Pancreas (tissue), 10 donors: Measurements from ENCODE around the gene CASTOR1. TPM values are rescaled to one million over a fixed set of nuclear protein-coding genes. Genes with fewer than 3 reads are reported as not detected.

Experiments used
- ATAC-seq, 4 donors: fragments of 200-7000 bp; cut with Tn5 transposase; one replicate each; pipeline versions ENCODE4 v1.8.0 to v1.9.1; 2020; ENCODE audit warnings: mild to moderate bottlenecking in 4 of 4, moderate library complexity in 4 of 4
- DNase-seq, 6 donors: peaks; one replicate each; pipeline ENCODE4 v3.0.0-alpha.2; 2020
- FAIRE-seq: peaks from 2 replicates; lab custom pipeline; 2012; peaks lifted over from hg19 to GRCh38; lab: Jason Lieb, UNC
- H3K27ac ChIP-seq, 4 donors: fragments of 200-600 bp; sonication (generic); 1 replicate in 3 of 4; 2 replicates in 1 of 4; pipeline versions ENCODE4 v1.5.0 to v1.8.0; 2020
- H3K27me3 ChIP-seq, 4 donors: fragments of 200-600 bp; one replicate each; pipeline ENCODE4 v1.8.0; 2021
- H3K36me3 ChIP-seq, 3 donors: fragments of 200-600 bp; sonication (generic) in 1 of 3; one replicate each; pipeline versions ENCODE4 v1.5.0 to v1.8.0; 2020 to 2021
- H3K4me1 ChIP-seq, 3 donors: fragments of 200-600 bp; one replicate each; pipeline ENCODE4 v1.8.0; 2021
- H3K4me3 ChIP-seq, 4 donors: fragments of 200-600 bp; sonication (generic) in 2 of 4; one replicate each; pipeline versions ENCODE4 v1.5.0 to v1.8.0; 2020 to 2021
- H3K9me3 ChIP-seq, 4 donors: fragments of 200-600 bp; one replicate each; pipeline ENCODE4 v1.8.0; 2021
- WGBS, 2 donors: extraction: QIAGEN DNeasy Blood & Tissue Kit; methylation state at CpG; one replicate each; pipeline ENCODE4 v1.1.7; 2013; 5-methylcytosine and 5-hydroxymethylcytosine counted together
- intact Hi-C, 3 donors: fragments of 100-400 bp; cut with DNase I; formaldehyde crosslinking; loops; one replicate each; pipeline versions ENCODE4 v1.11.1 to v1.14.2; 2022
- polyA plus RNA-seq, 2 donors: library from polyadenylated mRNA; stranded (reverse); fragments of 200-250 nt; gene quantifications; one replicate each; pipeline ENCODE4 v1.2.3, GENCODE V29; 2013
- total RNA-seq, 6 donors: library from RNA; stranded (reverse); fragmentation: NEBNext Ultra II Directional in 4 of 6; extraction: Animal tissue kit (Norgen Biotek cat#: 25700) in 4 of 6; gene quantifications; one replicate each; pipeline versions ENCODE4 v1.2.1 to v1.2.4, GENCODE V29; 2021 to 2023
- TF ChIP-seq, protein P1 (sequence below), 4 donors: fragments of 200-600 bp; sonication (generic) in 3 of 4; IDR thresholded peaks; one replicate each; pipeline versions ENCODE4 v1.5.0 to v1.8.0; 2021; ENCODE audit warnings: antibody characterized with exemption in 4 of 4
- donor health status: healthy with polysubstance abuse.
- donor health status: DM: no; HTN: no; CAD: no; lungs with moderate emphysema.
- donor health status: DM: no; HTN: no; CAD: no.
- donor health status: control.
- donor health status: control.
- donor health status: Bipolar disorder and iron deficiency.
- donor health status: DM: yes; HTN: yes; CAD: no.
- donor health status: DM: no; HTN: no; CAD: no.
- donor health status: DM: no; HTN: no; CAD: no.
- donor health status: DM: yes; HTN: yes; CAD: no.

Gene CASTOR1
- total and polyA plus RNA-seq, 8 donors = 1.8 to 8.3 (median 4.2) TPM

DNA sequence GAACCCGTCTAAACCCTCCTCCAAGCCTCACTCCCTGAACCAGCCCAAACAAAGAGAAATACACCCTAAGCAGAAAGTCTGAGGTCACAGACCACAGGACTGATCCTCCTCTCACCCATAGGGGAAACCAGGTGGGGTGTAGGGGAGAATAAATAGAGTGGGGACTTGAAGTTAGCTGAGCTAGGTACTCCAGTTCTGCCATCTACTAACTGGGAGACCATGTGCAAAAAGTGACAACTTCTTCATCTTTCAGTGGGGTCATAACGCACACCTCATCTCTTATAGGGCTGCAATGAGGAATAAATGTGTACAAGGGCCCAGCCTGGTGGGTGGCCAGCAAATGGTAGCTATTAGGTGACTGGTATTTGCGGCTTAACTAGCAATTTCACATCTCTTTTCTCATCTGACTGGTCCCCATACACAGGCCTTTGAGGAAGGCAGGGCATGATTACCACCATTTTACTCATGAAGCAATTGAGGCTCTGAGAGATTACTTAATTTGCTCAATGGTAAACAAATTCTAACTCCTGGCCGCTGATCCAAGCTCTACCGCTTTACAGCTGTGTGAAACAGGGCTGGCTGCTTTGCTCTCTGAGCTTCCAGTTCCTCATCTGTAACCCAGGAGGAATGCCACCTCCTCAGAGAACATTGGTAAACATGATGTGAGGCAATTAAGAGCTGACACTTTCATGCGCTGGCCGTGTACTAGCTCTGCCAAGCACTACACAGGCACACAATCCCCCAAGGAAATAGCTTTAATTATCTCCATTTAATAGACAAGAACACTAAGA lies 20.8 kb upstream of the CASTOR1 start:
- Histone ChIP-seq H3K4me3 (no peak overlapping the region), H3K27ac (peak overlapping the region; percentile 74 to 91 (median 82)), H3K9me3 (no peaks in the 10 kb centered on the region), H3K4me1 (peaks cover 33 to 61% (median 50%) of the 10 kb centered on the region in 3 donors), H3K27me3 (no peaks in the 10 kb centered on the region), H3K36me3 (no peaks in the 10 kb centered on the region)
- TF ChIP-seq, protein P1, sequence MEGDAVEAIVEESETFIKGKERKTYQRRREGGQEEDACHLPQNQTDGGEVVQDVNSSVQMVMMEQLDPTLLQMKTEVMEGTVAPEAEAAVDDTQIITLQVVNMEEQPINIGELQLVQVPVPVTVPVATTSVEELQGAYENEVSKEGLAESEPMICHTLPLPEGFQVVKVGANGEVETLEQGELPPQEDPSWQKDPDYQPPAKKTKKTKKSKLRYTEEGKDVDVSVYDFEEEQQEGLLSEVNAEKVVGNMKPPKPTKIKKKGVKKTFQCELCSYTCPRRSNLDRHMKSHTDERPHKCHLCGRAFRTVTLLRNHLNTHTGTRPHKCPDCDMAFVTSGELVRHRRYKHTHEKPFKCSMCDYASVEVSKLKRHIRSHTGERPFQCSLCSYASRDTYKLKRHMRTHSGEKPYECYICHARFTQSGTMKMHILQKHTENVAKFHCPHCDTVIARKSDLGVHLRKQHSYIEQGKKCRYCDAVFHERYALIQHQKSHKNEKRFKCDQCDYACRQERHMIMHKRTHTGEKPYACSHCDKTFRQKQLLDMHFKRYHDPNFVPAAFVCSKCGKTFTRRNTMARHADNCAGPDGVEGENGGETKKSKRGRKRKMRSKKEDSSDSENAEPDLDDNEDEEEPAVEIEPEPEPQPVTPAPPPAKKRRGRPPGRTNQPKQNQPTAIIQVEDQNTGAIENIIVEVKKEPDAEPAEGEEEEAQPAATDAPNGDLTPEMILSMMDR (IDR thresholded peaks at IDR 0.05) = no peak
- WGBS, 2 donors = 40 to 44% methylated on average over 7 of the region's 7 CpGs
- intact Hi-C loops = no loop called here
- peak; percentile 76 to 81 (median 78) for ATAC-seq
- peak in 3 of 6 donors; percentile 59 to 66 (median 60) for DNase-seq
- FAIRE-seq = peak; percentile 23

DNA sequence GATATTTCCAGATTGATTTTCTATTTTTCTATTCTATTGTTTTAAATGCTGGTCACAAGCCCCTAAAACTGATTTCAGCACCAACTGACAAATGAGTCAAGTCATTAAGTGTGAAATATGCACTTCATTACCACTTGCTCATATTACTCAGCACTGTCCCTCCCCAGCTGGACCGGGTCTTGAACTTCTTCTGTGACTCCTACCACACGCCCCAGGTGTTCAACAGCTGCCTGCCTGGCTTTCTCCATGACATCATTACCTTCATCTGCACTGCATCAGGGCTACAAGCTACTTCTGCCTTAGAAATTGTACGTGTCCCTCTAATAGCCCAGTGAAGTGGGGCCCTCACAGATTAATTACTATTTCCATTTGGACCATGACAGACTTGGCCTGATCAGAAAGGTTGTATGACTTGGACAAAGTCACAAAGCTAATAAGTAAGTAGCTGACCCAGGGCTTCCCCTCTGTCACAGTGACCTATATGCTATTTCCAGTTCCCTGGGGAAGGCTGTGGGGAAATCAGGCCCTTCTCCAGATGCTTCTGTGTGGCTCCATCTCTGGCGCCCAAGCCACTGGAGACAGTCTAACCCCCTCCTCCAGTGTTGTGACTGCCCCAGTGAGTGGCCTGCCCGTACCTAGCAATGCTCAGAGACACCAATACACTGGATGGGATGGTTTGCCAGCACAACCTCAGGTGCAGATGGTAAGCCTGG lies 19.4 kb upstream of the CASTOR1 start:
- WGBS, 2 donors = 64 to 70% methylated on average over 5 of the region's 5 CpGs
- intact Hi-C loops = no loop called here
- FAIRE-seq (no peak), ATAC-seq (no peak), DNase-seq (no peak)
- H3K27ac ChIP-seq = peak overlapping the region in 3 of 4 donors; percentile 74 to 91 (median 88)
- H3K36me3 ChIP-seq = no peaks in the 10 kb centered on the region
- H3K9me3 ChIP-seq = no peaks in the 10 kb centered on the region
- no peaks in the 10 kb centered on the region for H3K27me3 ChIP-seq
- H3K4me3 ChIP-seq = no peak overlapping the region
- H3K4me1 ChIP-seq = peaks cover 41 to 75% (median 52%) of the 10 kb centered on the region in 3 donors
- TF ChIP-seq, protein P1 (IDR thresholded peaks at IDR 0.05) = no peak

DNA sequence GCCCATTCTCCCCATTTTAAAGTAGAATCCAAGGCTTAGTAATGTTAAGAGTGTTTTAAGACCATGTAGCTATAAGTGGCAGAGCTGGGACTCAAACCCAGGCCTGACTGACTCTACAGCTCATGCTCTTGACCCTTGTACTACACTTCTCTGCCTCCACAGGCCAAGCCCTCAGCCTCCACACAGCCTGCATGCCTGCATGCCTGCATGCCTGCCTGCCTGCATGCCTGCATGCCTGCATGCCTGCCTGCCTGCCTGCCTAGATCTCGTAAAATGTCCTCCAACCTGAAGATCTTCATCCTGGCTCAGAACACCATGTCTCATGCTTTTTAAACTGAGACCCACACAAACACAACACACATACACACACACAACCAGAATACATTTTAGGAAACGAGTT lies 18.8 kb upstream of the CASTOR1 start:
- H3K4me3 ChIP-seq = no peak overlapping the region
- no peaks in the 10 kb centered on the region for H3K9me3 ChIP-seq
- H3K36me3 ChIP-seq = no peaks in the 10 kb centered on the region
- intact Hi-C loops = no loop called here
- FAIRE-seq (no peak), ATAC-seq (no peak), DNase-seq (no peak)
- TF ChIP-seq, protein P1 (IDR thresholded peaks at IDR 0.05) = no peak
- 65 to 72% methylated on average over 2 of the region's 2 CpGs for WGBS, 2 donors
- peaks cover 41 to 80% (median 52%) of the 10 kb centered on the region in 3 donors for H3K4me1 ChIP-seq
- peak overlapping the region in 1 of 4 donors; percentile 91 for H3K27ac ChIP-seq
- H3K27me3 ChIP-seq = no peaks in the 10 kb centered on the region

DNA sequence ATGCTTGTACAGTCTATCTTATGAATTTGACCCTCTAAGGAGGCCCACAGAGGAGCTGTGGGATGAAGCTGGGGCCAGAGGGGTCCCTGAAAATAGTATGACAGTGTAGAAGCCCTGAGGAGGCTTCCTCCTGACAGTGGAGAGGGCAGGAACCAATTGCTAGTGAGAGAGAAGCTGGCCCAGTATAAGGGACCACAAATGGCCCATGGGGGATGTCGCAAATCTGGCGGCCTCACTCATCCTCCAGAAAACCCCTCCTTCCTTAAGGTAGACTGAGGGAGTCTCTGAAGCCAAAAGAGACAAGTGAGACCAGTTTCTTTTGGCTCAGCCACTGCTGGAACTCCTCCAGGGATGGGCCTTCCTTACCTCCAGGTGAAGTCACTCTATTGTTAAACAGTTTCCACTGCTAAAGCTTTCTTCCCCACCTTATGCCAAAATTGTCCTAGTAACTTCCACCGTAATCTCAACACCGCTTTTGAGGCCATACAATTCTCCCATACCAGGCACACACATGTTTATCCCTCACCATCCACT lies 17.8 kb upstream of the CASTOR1 start:
- Histone ChIP-seq H3K27me3 (no peaks in the 10 kb centered on the region), H3K4me3 (no peak overlapping the region), H3K4me1 (peaks cover 41 to 87% (median 52%) of the 10 kb centered on the region in 3 donors), H3K36me3 (no peaks in the 10 kb centered on the region), H3K9me3 (no peaks in the 10 kb centered on the region), H3K27ac (peak overlapping the region in 1 of 4 donors; percentile 68)
- FAIRE-seq = no peak
- 90 to 91% methylated on average over 4 of the region's 4 CpGs for WGBS, 2 donors
- DNase-seq = no peak
- TF ChIP-seq, protein P1 (IDR thresholded peaks at IDR 0.05) = no peak
- ATAC-seq = no peak
- intact Hi-C loops = no loop called here
